Left renal pelvis (tissue), 4 donors: ENCODE data around the gene FRMPD4. TPM values are rescaled to one million over a fixed set of nuclear protein-coding genes. Genes with fewer than 3 reads are reported as not detected.
A peak's percentile ranks its signal among the peaks of the same experiment; 100 is the strongest.
"Not testable (repeated sequence)": the region's sequence is repeated elsewhere in the genome, so short reads cannot be mapped to it uniquely, and the experiment has no call there.

Experiments
- DNase-seq, 4 donors: peaks; one replicate each; pipeline ENCODE4 v3.0.0-alpha.2; 2013; ENCODE audit warnings: low read depth in 4 of 4, low spot score in 3 of 4
- polyA plus RNA-seq, 4 donors: library from polyadenylated mRNA; unstranded; fragments of 120-200 nt; gene quantifications; one replicate each; pipeline ENCODE4 v1.2.1, GENCODE V29; 2013; ENCODE audit not compliant: insufficient read length in 4 of 4

Gene FRMPD4
- polyA plus RNA-seq, 4 donors: 0.09 to 0.34 (median 0.15) TPM

DNA sequence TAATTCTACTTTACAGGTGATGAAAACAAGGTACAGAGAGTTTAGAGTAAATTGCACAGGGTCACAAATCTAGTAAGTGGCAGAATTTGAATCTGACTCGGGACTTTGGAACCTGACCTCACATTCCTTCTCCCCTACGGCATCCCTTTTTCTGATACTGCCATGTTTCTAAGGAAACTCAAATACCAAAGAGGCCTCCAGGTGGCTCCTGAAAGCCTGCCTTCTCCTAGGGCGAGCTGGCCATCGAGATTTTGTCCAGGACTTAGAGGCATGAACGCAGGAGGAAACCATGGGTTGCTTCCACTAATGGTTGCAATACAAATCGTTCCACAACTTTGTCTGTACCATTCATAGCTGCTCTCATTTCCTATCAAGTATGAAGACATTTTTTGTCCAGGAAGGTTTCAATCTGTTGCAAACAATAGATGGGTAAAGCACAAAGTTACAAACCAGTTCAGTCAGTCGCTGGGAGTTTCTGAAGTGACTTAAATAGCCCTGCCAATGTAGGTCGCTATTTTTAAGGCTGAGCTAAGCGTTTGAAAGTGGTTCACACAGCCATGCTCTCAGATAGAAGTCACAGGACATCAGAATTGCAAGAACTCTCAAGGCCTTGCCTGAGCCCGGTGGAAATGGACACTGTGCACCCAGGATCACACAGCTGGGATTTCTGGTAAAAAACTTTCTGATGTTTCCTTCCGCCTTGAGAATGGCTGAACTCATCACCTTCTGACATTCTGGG is 356.3 kb downstream of the FRMPD4 start:
- DNase-seq: no peak

- DNase-seq: no peak
Observed at GRCh38 chrX:12496343-12496742, 358.1 kb downstream of the FRMPD4 start.

GRCh38 chrX:12497832-12498591 is 359.7 kb downstream of the FRMPD4 start:
- DNase-seq: no peak

DNA sequence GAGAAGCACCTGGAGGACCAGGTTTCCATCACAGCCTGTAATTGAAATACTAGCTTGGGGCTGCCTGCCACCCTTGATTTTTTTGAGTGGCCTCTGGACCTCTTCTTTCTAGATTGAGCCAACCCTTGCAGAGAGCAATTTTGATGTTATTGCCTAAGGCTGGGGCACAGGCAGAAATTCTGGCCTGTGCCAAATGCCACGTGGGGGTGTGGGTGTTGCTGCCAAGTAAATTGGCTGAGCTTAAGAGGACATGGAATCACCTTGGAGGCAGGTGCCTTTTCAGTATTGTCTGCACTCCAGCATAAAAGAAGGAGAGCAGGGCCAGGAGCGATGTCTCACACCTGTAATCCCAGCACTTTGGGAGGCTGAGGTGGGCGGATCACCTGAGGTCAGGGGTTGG is 366.9 kb downstream of the FRMPD4 start:
- no peak for DNase-seq

DNA sequence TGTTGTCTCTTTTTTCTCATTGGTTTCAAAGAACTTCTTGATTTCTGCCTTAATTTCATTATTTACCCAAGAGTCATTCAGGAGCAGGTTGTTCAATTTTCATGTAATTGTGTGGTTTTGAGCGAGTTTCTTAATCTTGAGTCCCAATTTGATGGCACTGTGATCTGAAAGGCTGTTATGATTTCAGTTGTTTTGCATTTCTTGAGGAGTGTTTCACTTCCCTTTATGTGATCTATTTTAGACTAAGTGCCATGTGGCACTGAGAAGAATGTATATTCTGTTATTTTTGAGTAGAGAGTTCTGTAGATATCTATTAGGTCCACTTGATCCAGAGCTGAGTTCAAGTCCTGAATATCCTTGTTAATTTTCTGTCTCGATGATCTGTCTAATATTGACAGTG is 377.1 kb downstream of the FRMPD4 start:
- DNase-seq: not testable (repeated sequence)

DNA sequence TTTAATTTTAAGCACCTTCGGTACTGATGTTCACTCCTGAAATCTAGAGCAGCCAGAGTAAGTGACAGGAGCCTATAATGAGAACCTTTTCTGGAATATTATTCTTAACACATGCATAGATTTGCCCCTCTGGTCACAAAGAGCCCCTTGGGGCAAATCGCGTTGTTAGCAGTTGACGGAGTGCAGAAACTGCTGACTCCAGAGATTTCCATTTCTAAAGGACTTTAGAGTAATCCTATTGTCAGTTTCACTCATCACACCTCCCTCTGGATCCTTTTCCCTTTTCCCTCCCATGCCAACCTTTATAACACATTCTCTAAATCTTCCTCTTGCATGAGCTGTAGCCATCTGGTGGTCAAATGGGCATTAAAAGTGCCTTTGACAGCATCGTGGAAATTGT is 388.0 kb downstream of the FRMPD4 start:
- DNase-seq: no peak

- DNase-seq: not testable (repeated sequence)
Observed at GRCh38 chrX:12538096-12538495, 399.8 kb downstream of the FRMPD4 start.

GRCh38 chrX:12542251-12542650 is 404.0 kb downstream of the FRMPD4 start:
- DNase-seq: not testable (repeated sequence)

- DNase-seq: no peak
Observed at GRCh38 chrX:12548341-12548740, 410.1 kb downstream of the FRMPD4 start.

GRCh38 chrX:12548746-12549145 is 410.5 kb downstream of the FRMPD4 start:
- DNase-seq: peak in 1 of 4 donors; percentile 5

- no peak for DNase-seq
Observed at GRCh38 chrX:12554206-12554605, 415.9 kb downstream of the FRMPD4 start.

DNA sequence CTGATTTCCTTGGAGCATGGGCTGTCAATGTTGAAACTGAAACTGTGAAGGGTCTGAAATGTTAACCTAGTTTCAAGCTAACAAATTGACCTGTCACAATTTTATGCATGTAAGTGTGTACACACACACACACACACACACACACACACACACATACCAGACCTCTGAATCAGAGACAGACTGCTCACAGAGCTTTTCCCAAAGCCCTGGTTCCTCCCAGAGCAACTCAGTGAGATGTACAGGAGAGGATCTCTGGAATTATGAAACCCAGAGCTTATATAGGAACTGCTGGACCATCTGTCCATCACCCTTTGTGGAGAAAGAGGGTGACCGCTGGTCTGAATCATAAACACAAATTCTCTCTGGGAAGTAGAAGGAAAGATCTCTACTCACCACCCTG is 424.8 kb downstream of the FRMPD4 start:
- DNase-seq: no peak

DNA sequence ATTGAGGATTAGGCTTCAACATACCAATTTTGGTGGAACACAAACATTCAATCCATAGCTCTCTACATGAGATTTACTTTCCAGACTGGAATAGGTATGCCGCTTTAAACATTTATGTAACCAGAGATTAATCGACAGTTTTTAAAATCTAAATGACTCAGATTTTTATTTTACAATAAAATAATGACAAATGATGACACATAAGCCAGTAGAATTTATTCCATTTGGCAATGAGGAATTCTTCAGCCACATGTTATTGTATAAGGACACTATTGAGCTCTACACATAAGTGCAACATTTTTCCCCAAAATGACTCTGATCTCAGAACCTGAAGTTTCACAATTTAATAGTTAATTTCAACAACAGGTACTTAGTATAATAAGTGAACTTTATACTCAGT is 425.9 kb downstream of the FRMPD4 start:
- no peak for DNase-seq

DNA sequence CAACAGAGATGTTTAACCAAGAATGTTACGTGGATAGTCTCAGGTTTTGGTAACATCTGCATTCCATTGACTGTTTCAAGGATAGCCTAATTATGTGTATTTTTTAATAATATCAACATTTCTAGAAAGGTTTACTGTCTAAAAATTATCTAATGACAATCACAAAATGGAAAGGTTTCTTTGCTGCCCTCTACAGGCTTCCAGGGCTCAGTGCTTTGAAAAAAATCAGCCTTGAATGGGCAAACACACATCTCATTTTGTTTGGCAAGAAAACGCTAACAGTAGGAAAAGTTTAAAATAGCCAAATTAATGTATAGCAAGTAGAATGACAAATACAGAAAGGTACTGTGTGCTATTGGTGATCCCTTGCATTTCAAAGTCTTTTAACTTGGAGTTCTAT is 429.6 kb downstream of the FRMPD4 start:
- no peak for DNase-seq

- no peak for DNase-seq
Observed at GRCh38 chrX:12570859-12571501, 432.7 kb downstream of the FRMPD4 start.

DNA sequence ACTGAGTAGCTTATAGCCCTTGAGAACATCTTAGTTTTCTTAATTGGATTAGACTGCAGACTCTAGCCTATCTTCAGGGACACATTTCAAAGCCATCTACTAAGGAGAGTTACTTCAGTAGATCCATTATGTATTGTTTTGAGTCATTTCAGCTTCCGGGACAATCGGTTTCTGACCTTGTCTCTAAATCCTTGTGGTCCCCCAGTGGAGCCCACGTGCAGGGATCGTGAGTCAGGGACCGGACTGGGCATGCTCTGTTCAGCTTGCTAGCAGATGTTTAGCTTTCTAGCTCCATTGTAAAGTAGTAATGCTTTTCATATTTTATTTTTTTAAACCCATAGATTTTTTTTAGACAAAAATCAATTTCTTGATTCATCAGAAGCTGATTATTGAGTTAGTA is 441.0 kb downstream of the FRMPD4 start:
- DNase-seq: no peak

DNA sequence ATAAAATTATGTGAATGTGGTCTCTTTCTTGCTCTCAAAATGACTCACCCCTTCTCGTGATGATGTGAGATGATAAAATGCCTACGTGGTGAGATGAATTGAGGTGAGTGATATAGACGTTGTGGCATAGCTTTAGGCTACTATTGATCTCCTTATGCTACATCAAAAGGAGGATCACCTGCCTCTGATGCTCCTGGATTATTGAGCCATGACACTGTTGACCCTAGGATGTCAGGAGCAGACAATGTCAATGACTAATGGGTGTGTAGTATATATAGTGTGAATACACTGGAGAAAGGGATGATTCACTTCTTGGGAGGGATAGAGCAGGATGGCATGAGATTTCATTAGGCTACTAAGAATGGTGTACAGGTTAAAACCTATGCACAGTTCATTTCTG is 442.3 kb downstream of the FRMPD4 start:
- no peak for DNase-seq

DNA sequence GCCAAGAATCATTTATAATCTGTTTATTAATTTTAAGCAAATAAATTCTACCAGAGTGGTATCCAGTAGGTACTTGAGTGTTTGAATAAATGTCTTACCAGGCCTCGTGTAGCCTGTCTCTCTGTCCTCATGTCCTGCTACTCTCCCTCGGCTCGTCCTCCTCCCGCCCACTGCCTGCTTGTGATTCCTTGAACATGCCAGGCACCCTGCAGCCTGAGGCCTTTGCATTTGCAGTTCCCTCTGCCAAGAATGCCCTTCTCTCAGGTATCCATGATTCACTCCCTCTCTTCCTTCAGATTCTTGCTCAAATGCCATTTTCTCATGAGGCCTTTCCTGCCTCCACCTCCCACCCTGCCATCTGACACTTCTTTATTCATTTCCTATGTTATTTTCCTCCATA is 443.3 kb downstream of the FRMPD4 start:
- DNase-seq: no peak

GRCh38 chrX:12582649-12583048 is 444.4 kb downstream of the FRMPD4 start:
- DNase-seq: no peak

DNA sequence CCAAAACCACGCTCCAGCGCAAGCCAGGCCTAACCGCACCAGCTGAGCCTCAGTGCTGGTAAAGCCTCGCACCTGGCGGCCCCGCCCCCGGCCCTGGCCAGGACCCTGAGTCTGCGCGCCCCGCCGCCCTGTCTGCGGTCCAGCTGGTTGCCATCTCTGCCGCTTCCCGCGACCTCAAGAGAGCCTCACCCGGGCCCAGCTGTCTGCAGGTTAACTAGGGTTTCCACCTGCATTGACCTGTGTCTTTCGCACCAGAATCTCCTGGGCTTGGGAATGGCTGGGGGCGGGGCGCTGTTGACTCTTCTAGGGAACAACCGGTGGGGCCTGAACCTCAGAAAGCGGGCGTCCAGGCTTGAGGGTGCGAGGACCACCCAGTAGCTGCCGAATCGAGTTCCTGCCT is 445.3 kb downstream of the FRMPD4 start:
- no peak for DNase-seq

- DNase-seq: no peak
Observed at GRCh38 chrX:12595720-12596119, 457.4 kb downstream of the FRMPD4 start.

DNA sequence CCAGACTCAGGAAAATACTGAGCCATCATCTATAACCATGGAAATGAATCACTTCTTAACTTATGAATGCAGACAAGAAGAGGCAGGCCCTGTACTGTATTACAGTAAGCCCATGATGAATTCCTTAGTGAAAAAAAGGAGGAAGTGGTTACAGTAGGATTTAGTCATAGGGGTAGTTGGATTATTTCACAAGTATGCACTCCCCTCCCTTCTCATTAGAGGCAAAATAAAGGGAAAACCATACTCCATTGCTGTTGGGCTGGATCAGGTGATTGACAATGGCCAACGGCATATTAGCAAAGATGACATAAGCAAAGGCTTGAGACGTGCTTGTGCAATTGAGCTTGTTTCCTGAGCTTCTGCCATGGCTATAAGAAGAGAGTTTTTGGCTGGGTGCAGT is 471.8 kb downstream of the FRMPD4 start:
- DNase-seq: no peak
